Left ventricle myocardium inferior (tissue), 1 donor: Measurements from ENCODE around the gene PRAC1. TPM values are rescaled to one million over a fixed set of nuclear protein-coding genes. Genes with fewer than 3 reads are reported as not detected.

Experiments
- DNase-seq: peaks from one replicate; pipeline ENCODE4 v3.0.0-alpha.2; 2020
- H3K27ac ChIP-seq: fragments of 200-600 bp; replicated peaks from 2 replicates; pipeline ENCODE4 v1.8.0; 2021
- H3K27me3 ChIP-seq: fragments of 200-600 bp; 2 replicates; pipeline ENCODE4 v1.8.0; 2021; ENCODE audit warnings: low read depth
- H3K36me3 ChIP-seq: fragments of 200-600 bp; 2 replicates; pipeline ENCODE4 v1.8.0; 2021
- H3K4me1 ChIP-seq: fragments of 200-600 bp; 2 replicates; pipeline ENCODE4 v1.8.0; 2021
- H3K4me3 ChIP-seq: fragments of 200-600 bp; 2 replicates; pipeline ENCODE4 v1.8.0; 2021; ENCODE audit warnings: mild to moderate bottlenecking, moderate library complexity
- H3K9me3 ChIP-seq: fragments of 200-600 bp; replicated peaks from 2 replicates; pipeline ENCODE4 v1.8.0; 2021
- intact Hi-C: fragments of 100-400 bp; cut with micrococcal nuclease; formaldehyde crosslinking; loops from one replicate; pipeline ENCODE4 v1.11.0; 2022
- long read RNA-seq: library from polyadenylated mRNA; unstranded; transcript quantifications from one replicate; pipeline ENCODE4 v2.0.0, GENCODE V29; 2021
- total RNA-seq: library from RNA; stranded (reverse); fragmentation: NEBNext Ultra II Directional; extraction: Animal tissue kit (Norgen Biotek cat#: 25700); gene quantifications from one replicate; pipeline ENCODE4 v1.2.1, GENCODE V29; 2021
- TF ChIP-seq, protein P1 (sequence below): fragments of 200-600 bp; IDR thresholded peaks from 2 replicates; pipeline ENCODE4 v1.8.0; 2021; ENCODE audit warnings: antibody characterized with exemption, mild to moderate bottlenecking, borderline replicate concordance
- donor health status: DM: no; HTN: yes; CAD: no; lungs with severe emphysema.

Gene PRAC1
- total RNA-seq: not detected
- long read RNA-seq: 0 reads

DNA sequence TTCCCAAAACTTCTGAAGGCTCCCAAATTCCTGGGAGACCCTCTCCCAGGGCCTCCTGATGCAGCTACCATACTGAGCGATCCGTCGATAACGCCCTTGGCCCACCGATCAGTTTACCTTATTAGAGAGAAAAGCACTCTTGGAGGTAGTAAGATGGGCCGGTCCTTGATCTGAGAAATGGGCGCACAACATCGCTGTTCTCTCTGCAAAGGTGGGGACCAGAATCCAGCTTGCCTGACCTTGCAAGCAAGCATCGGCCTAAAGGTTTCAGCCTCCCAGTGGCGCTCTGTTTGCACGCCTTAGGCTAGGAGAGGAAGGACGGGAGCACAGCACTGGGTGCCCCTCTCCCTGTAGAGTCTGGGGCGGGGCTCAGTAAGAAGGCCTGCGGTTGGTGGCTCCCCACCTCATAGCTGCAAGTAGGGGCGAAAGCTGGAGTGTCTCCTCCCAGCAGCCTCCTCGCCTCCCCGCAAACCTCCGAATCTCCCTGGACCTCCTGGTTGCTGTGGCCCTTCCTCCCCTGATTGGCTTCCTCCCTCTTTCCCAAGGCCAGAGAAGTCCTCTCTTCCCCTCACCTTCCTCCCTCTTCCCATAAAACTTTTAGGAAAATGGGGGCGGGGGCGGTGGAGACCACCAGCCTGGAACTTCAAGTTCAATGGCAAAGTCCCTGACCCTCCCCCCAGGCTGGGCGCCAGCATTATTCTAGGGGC, at the start of gene PRAC1:
Gene PRAC1 (minus strand): TSS at position 318 of the 707 bp plus-strand sequence. CDS start 126 bp downstream, at position 192.
- Histone ChIP-seq H3K4me1 (peaks cover 42% of the 10 kb centered on the region), H3K36me3 (no peaks in the 10 kb centered on the region), H3K27me3 (peaks cover 100% of the 10 kb centered on the region), H3K4me3 (peak within 1 kb of the TSS; percentile 22), H3K27ac (no peak within 1 kb of the TSS), H3K9me3 (no peaks in the 10 kb centered on the region)
- intact Hi-C loops: no loop called here
- TF ChIP-seq, protein P1, sequence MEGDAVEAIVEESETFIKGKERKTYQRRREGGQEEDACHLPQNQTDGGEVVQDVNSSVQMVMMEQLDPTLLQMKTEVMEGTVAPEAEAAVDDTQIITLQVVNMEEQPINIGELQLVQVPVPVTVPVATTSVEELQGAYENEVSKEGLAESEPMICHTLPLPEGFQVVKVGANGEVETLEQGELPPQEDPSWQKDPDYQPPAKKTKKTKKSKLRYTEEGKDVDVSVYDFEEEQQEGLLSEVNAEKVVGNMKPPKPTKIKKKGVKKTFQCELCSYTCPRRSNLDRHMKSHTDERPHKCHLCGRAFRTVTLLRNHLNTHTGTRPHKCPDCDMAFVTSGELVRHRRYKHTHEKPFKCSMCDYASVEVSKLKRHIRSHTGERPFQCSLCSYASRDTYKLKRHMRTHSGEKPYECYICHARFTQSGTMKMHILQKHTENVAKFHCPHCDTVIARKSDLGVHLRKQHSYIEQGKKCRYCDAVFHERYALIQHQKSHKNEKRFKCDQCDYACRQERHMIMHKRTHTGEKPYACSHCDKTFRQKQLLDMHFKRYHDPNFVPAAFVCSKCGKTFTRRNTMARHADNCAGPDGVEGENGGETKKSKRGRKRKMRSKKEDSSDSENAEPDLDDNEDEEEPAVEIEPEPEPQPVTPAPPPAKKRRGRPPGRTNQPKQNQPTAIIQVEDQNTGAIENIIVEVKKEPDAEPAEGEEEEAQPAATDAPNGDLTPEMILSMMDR: no peak
- DNase-seq: no peak

DNA sequence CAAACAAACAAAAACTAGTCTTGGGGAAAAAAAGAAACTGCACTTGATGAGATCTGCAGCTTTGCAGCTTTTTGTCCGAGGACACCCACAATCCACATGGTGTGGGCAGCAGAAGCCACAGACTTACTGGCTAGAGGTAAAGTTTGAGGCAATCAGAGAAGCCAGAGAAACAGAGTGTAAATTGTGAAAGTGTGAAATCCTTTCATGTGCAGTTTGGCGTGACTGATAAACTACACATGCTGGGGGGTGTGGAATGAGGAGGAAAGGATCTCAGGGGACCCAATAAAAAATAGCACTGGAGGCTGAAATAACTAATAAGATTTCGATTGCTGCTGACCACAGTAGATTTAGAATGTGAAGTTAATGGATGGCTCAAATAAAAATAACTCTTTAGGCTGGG, 48.6 kb upstream of the PRAC1 start:
- Histone ChIP-seq H3K9me3 (peaks cover 4% of the 10 kb centered on the region), H3K36me3 (no peaks in the 10 kb centered on the region), H3K27ac (no peak overlapping the region), H3K27me3 (peaks cover 95% of the 10 kb centered on the region), H3K4me3 (no peak overlapping the region), H3K4me1 (no peaks in the 10 kb centered on the region)
- intact Hi-C loops: no loop called here
- no peak for DNase-seq
- TF ChIP-seq, protein P1: no peak

DNA sequence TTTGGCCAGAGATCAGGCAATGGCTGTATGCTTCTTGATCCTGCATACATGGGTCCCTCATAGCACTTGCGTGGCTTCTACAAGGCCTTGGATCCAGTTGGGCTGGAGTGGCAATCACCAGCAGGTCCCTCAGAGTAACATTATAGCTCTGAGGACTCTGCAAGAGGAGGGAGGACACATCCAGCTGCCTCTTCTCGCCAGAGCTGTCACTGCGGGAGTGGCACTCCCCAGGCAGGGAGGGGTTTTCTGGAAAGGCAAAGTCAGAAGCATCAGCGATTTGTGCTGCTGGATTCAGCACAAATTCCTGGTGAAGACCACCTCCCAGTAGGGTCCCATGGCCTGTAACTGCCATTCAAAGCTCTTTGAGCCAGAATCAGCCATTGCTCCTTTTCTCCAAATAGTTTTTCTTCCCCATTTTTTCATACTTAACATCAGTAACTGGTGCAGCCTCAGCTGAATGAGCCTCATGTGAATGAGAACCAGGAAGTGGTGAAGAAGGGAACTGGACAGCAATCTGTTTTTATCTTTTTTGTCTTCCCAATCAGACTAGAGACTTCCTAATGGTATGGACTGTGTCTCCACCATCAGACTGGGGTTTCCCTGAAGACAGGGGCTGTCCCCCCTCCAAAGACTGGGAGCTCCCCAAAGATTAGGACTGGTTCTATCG, 46.8 kb upstream of the PRAC1 start:
- Histone ChIP-seq H3K36me3 (no peaks in the 10 kb centered on the region), H3K4me1 (no peaks in the 10 kb centered on the region), H3K27ac (no peak overlapping the region), H3K9me3 (no peaks in the 10 kb centered on the region), H3K27me3 (peaks cover 97% of the 10 kb centered on the region), H3K4me3 (no peak overlapping the region)
- DNase-seq: no peak
- intact Hi-C loops: no loop called here
- TF ChIP-seq, protein P1: no peak

DNA sequence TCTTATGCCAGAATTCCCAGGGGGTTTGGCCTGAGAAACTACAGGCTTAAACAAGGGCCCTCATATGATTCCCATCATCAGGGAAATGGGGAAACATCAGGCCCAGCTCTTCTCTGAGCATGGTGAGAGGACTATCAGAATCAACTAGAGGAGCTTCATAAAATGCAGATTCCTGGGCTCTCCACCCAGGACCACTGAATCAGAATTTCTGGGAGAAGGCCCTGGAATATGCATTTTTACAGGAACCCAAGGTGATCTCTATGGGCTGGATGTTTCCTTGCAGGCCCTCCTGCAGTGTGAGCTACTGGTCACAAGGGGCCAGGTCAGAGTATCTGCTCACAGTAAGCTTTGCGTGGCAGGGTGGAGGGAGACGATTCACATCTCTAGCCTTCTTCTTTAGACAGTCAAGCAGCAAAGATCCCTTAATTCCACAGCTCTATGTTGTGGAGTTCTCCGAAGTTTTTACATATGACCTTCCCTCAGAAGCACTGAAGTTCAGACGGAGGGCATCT, 45.0 kb upstream of the PRAC1 start:
- intact Hi-C loops: no loop called here
- no peak overlapping the region for H3K4me3 ChIP-seq
- H3K4me1 ChIP-seq: no peaks in the 10 kb centered on the region
- no peak overlapping the region for H3K27ac ChIP-seq
- TF ChIP-seq, protein P1: no peak
- no peaks in the 10 kb centered on the region for H3K9me3 ChIP-seq
- peaks cover 98% of the 10 kb centered on the region for H3K27me3 ChIP-seq
- DNase-seq: no peak
- H3K36me3 ChIP-seq: no peaks in the 10 kb centered on the region

DNA sequence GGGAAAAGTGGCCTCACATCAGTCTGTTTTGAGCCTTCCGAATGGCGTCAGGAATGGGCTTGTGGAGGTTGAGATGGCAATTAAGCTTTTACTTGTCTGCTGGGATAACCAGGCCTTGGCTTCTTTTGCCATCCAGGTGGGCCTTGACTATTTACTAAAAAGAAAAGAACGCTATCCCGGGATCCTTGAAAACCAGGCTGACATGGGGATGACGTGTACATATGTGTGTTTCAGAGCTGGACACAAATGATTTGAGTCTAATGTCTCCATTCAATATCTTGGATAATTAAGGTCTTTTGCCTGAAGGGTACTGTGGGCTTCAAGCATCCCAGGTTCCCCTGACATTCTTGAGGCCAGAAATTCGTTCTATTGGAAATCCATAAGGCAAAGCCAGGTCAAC, 38.8 kb upstream of the PRAC1 start:
- Histone ChIP-seq H3K27ac (no peak overlapping the region), H3K4me1 (no peaks in the 10 kb centered on the region), H3K36me3 (no peaks in the 10 kb centered on the region), H3K27me3 (peaks cover 100% of the 10 kb centered on the region), H3K4me3 (no peak overlapping the region), H3K9me3 (no peaks in the 10 kb centered on the region)
- TF ChIP-seq, protein P1: no peak
- no peak for DNase-seq
- intact Hi-C loops: no loop called here
